NT2/D1 (cell line): ENCODE results near the gene TMEM98.

ENCODE experiments used
- SUZ12 ChIP-seq: IDR thresholded peaks from 2 replicates; pipeline ENCODE4 v1.6.1; 2011; ENCODE audit not compliant: insufficient read length, insufficient read depth; ENCODE audit errors: extremely low read depth
- YY1 ChIP-seq: IDR thresholded peaks from 2 replicates; pipeline ENCODE4 v1.6.1; 2011; ENCODE audit not compliant: insufficient read length, insufficient read depth
- ZNF274 ChIP-seq: IDR thresholded peaks from 2 replicates; pipeline ENCODE4 v1.6.1; 2011; ENCODE audit warnings: mild to moderate bottlenecking, low read depth, low read length

DNA sequence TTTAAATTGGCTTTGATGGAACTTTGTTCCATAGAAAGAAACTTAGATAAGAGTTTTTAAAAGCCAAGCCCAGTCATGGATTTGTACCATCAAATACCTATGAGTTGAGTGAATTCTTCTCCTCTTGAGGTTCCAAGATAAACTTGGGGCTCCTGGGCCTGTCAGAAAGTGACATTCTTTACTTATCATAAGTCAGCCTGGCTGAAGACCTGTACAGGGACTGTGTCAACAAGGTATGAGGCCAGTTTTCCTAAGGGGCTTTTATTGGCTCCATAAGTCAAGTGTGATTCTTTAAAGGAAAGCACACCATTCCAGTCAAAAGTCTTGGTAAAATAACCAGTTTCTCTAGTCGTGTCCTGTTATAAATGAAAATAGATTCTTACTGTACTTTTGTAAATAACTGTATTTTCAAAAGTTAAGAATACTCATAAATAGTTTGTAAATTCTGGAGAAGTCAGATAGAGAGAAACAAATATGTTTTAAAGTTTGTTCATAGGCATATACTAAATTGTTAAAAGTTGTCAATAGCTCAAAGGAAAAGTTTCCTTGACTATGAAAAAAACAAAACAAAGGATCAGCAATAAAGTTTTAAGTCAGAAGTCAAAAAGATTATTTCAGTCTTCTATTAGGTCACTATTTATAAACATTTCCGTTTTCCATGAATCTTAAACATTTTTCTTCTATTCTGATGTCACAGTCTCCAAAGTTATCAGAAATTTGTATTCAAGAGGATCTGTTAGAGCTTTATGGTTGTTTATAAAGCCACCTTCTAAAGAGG lies 28.5 kb upstream of the TMEM98 start:
- TF ChIP-seq YY1 (no peak), ZNF274 (no peak), SUZ12 (no peak)
